Suprapubic skin (tissue), 4 donors: ENCODE results near the gene RIN1. TPM values are rescaled to one million over a fixed set of nuclear protein-coding genes. Genes with fewer than 3 reads are reported as not detected.
A peak's percentile ranks its signal among the peaks of the same experiment; 100 is the strongest.

ENCODE experiments used
- DNase-seq, 2 donors: peaks; one replicate each; pipeline ENCODE4 v3.0.0-alpha.2; 2019; ENCODE audit warnings: low spot score in 2 of 2
- H3K27ac ChIP-seq: fragments of 200-600 bp; sonication (generic); one replicate; pipeline ENCODE4 v1.5.1; 2019
- H3K27me3 ChIP-seq: fragments of 200-600 bp; sonication (generic); one replicate; pipeline ENCODE4 v1.5.1; 2019
- H3K36me3 ChIP-seq: fragments of 200-600 bp; sonication (generic); one replicate; pipeline ENCODE4 v1.5.1; 2019
- H3K4me1 ChIP-seq: fragments of 200-600 bp; sonication (generic); one replicate; pipeline ENCODE4 v1.5.1; 2019
- H3K4me3 ChIP-seq: fragments of 200-600 bp; sonication (generic); one replicate; pipeline ENCODE4 v1.5.1; 2019; ENCODE audit warnings: mild to moderate bottlenecking
- H3K9me3 ChIP-seq: fragments of 200-600 bp; sonication (generic); one replicate; pipeline ENCODE4 v1.5.1; 2019
- CTCF ChIP-seq, 2 donors: fragments of 200-600 bp in 1 of 2; fragments of 450-650 bp in 1 of 2; sonication (generic) in 1 of 2; IDR thresholded peaks; one replicate each; pipeline ENCODE4 v1.5.1; 2016 to 2019; ENCODE audit warnings: antibody characterized with exemption in 2 of 2, mild to moderate bottlenecking in 1 of 2, moderate library complexity in 1 of 2
- EP300 ChIP-seq: sonication (generic); formaldehyde crosslinking; IDR thresholded peaks from one replicate; pipeline ENCODE4 v1.6.1; 2017; ENCODE audit warnings: antibody characterized with exemption
- POLR2A ChIP-seq, 2 donors: fragments of 450-650 bp; IDR thresholded peaks; one replicate each; pipeline ENCODE4 v1.6.1; 2017; ENCODE audit warnings: antibody characterized with exemption in 2 of 2, mild to moderate bottlenecking in 2 of 2, moderate library complexity in 2 of 2
- POLR2AphosphoS5 ChIP-seq, 3 donors: sonication (generic); formaldehyde crosslinking; IDR thresholded peaks; one replicate each; pipeline ENCODE4 v1.6.1; 2017; ENCODE audit warnings: antibody characterized with exemption in 3 of 3
- WGBS: methylation state at CpG from one replicate; pipeline ENCODE4 v1.1.5; 2018; 5-methylcytosine and 5-hydroxymethylcytosine counted together
- total RNA-seq, 4 donors: library from RNA; depleted of rRNA; stranded (reverse); fragments of >200 nt; gene quantifications; one replicate each; pipeline ENCODE4 v1.1.0, GENCODE V29; 2016

Gene RIN1
- total RNA-seq, 4 donors from 2014 or later = 40.3 to 73.6 (median 60.3) TPM

GRCh38 chr11:66291706-66292542 lies 44.3 kb downstream of the RIN1 start, which contains the start of gene TMEM151A:
TMEM151A (plus strand) TSS chr11:66291894; CDS start chr11:66292014, 120 bp downstream.
- Histone ChIP-seq H3K27ac (no peak within 1 kb of the TSS), H3K36me3 (no peaks in the 10 kb centered on the region), H3K9me3 (no peaks in the 10 kb centered on the region), H3K27me3 (peaks cover 55% of the 10 kb centered on the region), H3K4me3 (peak within 1 kb of the TSS; percentile 51), H3K4me1 (peaks cover 34% of the 10 kb centered on the region)
- no peak for TF ChIP-seq EP300
- TF ChIP-seq POLR2A (IDR thresholded peaks at IDR 0.05) = no peak
- no peak for TF ChIP-seq POLR2AphosphoS5 (IDR thresholded peaks at IDR 0.05)
- no peak for TF ChIP-seq CTCF (IDR thresholded peaks at IDR 0.05)
- WGBS = 5% methylated on average over 4 of the region's 95 CpGs
- peak in 1 of 2 donors; percentile 60 for DNase-seq

GRCh38 chr11:66291303-66291705 lies 44.9 kb downstream of the RIN1 start:
- TF ChIP-seq POLR2A (IDR thresholded peaks at IDR 0.05) (no peak), CTCF (IDR thresholded peaks at IDR 0.05) (no peak), POLR2AphosphoS5 (IDR thresholded peaks at IDR 0.05) (no peak), EP300 (no peak)

GRCh38 chr11:66290330-66290621 lies 46.0 kb downstream of the RIN1 start:
- TF ChIP-seq POLR2A (IDR thresholded peaks at IDR 0.05) (no peak), CTCF (IDR thresholded peaks at IDR 0.05) (no peak), POLR2AphosphoS5 (IDR thresholded peaks at IDR 0.05) (no peak), EP300 (no peak)
- H3K4me1 ChIP-seq = peaks cover 34% of the 10 kb centered on the region
- no peaks in the 10 kb centered on the region for H3K9me3 ChIP-seq
- no peak for DNase-seq
- no peak overlapping the region for H3K4me3 ChIP-seq
- 88% methylated on average over 2 of the region's 2 CpGs for WGBS
- peaks cover 1% of the 10 kb centered on the region for H3K36me3 ChIP-seq
- peaks cover 45% of the 10 kb centered on the region for H3K27me3 ChIP-seq
- H3K27ac ChIP-seq = no peak overlapping the region

More at GRCh38 chr11:66291303-66291705, 44.9 kb downstream of the RIN1 start:
- Histone ChIP-seq H3K9me3 (no peaks in the 10 kb centered on the region), H3K4me3 (peak overlapping the region; percentile 51), H3K36me3 (no peaks in the 10 kb centered on the region), H3K27ac (no peak overlapping the region), H3K27me3 (peaks cover 54% of the 10 kb centered on the region), H3K4me1 (peaks cover 34% of the 10 kb centered on the region)
- peak in 1 of 2 donors; percentile 64 for DNase-seq
- WGBS = 30% methylated on average over 3 of the region's 16 CpGs

- Histone ChIP-seq H3K36me3 (peaks cover 4% of the 10 kb centered on the region), H3K27me3 (peaks cover 40% of the 10 kb centered on the region), H3K4me1 (peaks cover 34% of the 10 kb centered on the region), H3K27ac (peak overlapping the region; percentile 70), H3K4me3 (peak overlapping the region; percentile 61), H3K9me3 (no peaks in the 10 kb centered on the region)
- TF ChIP-seq EP300 (no peak), CTCF (IDR thresholded peaks at IDR 0.05) (no peak), POLR2A (IDR thresholded peaks at IDR 0.05) (no peak), POLR2AphosphoS5 (IDR thresholded peaks at IDR 0.05) (no peak)
- DNase-seq = peak in 1 of 2 donors; percentile 89
- WGBS = 15% methylated on average over 21 of the region's 36 CpGs
These were observed 46.5 kb downstream of the RIN1 start for GRCh38 chr11:66289548-66290329.
